Measurements from ENCODE around the gene ATXN1.

The ATXN1 gene

GRCh38 chr6:16332175-16332542 lies 429.1 kb downstream of the ATXN1 start (continued):
- no peak for TF ChIP-seq INSM2 (tag by site-specific recombination; IDR thresholded peaks at IDR 0.05)
- TF ChIP-seq GLIS2 (tag by site-specific recombination; IDR thresholded peaks at IDR 0.05), result no peak
- no peak for TF ChIP-seq ZNF280D (tag by site-specific recombination; IDR thresholded peaks at IDR 0.05)
- TF ChIP-seq ZSCAN23 (tag by site-specific recombination; IDR thresholded peaks at IDR 0.05), result no peak
- TF ChIP-seq ZNF362 (tag by site-specific recombination; IDR thresholded peaks at IDR 0.05), result no peak
- TF ChIP-seq ZNF202 (tag by site-specific recombination; IDR thresholded peaks at IDR 0.05; ENCODE audit: borderline replicate concordance), result no peak
- TF ChIP-seq ZNF10 (tag by site-specific recombination; IDR thresholded peaks at IDR 0.05), result 0 out of 2 replicates have a peak, but pooled peaks have one; percentile 15
- TF ChIP-seq REPIN1 (tag by site-specific recombination; IDR thresholded peaks at IDR 0.05; ENCODE audit: low read depth), result no peak
- no peak for TF ChIP-seq ZNF341 (tag by site-specific recombination; IDR thresholded peaks at IDR 0.05; ENCODE audit: low read depth)
- TF ChIP-seq KLF9 (tag by site-specific recombination; IDR thresholded peaks at IDR 0.05; ENCODE audit: low read depth), result no peak
- TF ChIP-seq ZNF747 (tag by site-specific recombination; IDR thresholded peaks at IDR 0.05), result no peak
- TF ChIP-seq ZNF23 (tag by site-specific recombination; IDR thresholded peaks at IDR 0.05; ENCODE audit: borderline replicate concordance), result no peak
- TF ChIP-seq ELK4 (IDR thresholded peaks at IDR 0.05; ENCODE audit: borderline replicate concordance, low read depth, low read length), result no peak
- no peak for TF ChIP-seq ZNF843 (tag by site-specific recombination; IDR thresholded peaks at IDR 0.05)
- TF ChIP-seq ZNF2 (tag by site-specific recombination; IDR thresholded peaks at IDR 0.05), result peak; percentile 55; the same call in 1 of the 2 replicates
- no peak for TF ChIP-seq ZNF169 (tag by site-specific recombination; IDR thresholded peaks at IDR 0.05)
- TF ChIP-seq ZNF645 (tag by site-specific recombination; IDR thresholded peaks at IDR 0.05), result no peak
- no peak for TF ChIP-seq ZBTB1 (tag by site-specific recombination; IDR thresholded peaks at IDR 0.05)
- no peak for TF ChIP-seq BCL11B (tag by site-specific recombination; IDR thresholded peaks at IDR 0.05; ENCODE audit: low read depth)
- no peak for TF ChIP-seq ZNF701 (tag by site-specific recombination; IDR thresholded peaks at IDR 0.05)
- TF ChIP-seq ZNF837 (tag by site-specific recombination; IDR thresholded peaks at IDR 0.05), result no peak
- peak; percentile 66; the same call in 1 of the 2 replicates for TF ChIP-seq ZBTB17 (tag by site-specific recombination; IDR thresholded peaks at IDR 0.05)
- no peak for TF ChIP-seq ZNF132 (tag by site-specific recombination; IDR thresholded peaks at IDR 0.05; ENCODE audit: borderline replicate concordance)
- 0 out of 2 replicates have a peak, but pooled peaks have one; percentile 20 for TF ChIP-seq ZNF610 (tag by site-specific recombination; IDR thresholded peaks at IDR 0.05; ENCODE audit: borderline replicate concordance)
- peak; percentile 83 for TF ChIP-seq ZNF366 (tag by site-specific recombination; conservative IDR thresholded peaks at IDR 0.05)
- TF ChIP-seq ZNF398 (tag by site-specific recombination; IDR thresholded peaks at IDR 0.05), result no peak
- no peak for TF ChIP-seq ZBTB11 (tag by site-specific recombination; conservative IDR thresholded peaks at IDR 0.05; ENCODE audit: low read depth)
- no peak for TF ChIP-seq ZSCAN16 (tag by site-specific recombination; IDR thresholded peaks at IDR 0.05)
